Measurements from ENCODE around the gene PSG7. TPM values are rescaled to one million over a fixed set of nuclear protein-coding genes. Genes with fewer than 3 reads are reported as not detected.
"Not testable (repeated sequence)": the region's sequence is repeated elsewhere in the genome, so short reads cannot be mapped to it uniquely, and the experiment has no call there.

PSG7 gene
- total RNA-seq, 1 experiment from 2014 or later, result not detected

DNA sequence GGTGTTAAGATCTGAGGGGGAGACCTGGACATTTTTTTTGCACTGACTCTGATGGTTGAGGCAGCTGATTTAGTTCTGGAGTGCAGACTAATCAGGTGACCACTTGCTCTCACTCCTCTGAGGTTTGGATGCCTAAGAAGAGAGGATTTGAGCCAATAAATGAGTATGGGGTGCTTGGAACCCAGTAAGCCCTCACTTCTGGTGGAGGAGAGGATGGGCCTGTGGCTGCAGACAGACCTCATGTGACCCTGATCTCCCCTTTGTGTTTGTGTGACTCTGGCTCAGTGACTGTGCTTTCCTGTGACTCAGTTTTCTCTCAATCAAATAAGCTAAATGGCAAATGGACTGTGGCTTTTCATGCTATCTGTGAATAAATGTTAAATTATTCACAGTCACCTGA is 2.8 kb downstream of the PSG7 start:
- not testable (repeated sequence) for H3T11ph ChIP-seq (ENCODE audit: low read length); H4K20me1 ChIP-seq (ENCODE audit: control insufficient read depth, insufficient read depth, insufficient read length); H3K4me2 ChIP-seq (ENCODE audit: insufficient read depth, insufficient read length, low read length); H3K27ac ChIP-seq (ENCODE audit: insufficient read length, low read depth, low read length); H2BK20ac ChIP-seq (ENCODE audit: low read depth, low read length, poor library complexity, severe bottlenecking); H3K27ac Mint-ChIP-seq; H3K14ac ChIP-seq (ENCODE audit: insufficient read depth, low read length); H3K27me3 ChIP-seq (ENCODE audit: insufficient read depth, low read length); H2AK5ac ChIP-seq (ENCODE audit: insufficient read length, low read length); H2BK120ac ChIP-seq (ENCODE audit: low read depth, low read length, poor library complexity, severe bottlenecking); H2BK5ac ChIP-seq (ENCODE audit: insufficient read length, low read length); H3K79me2 ChIP-seq (ENCODE audit: insufficient read depth, low read length); H3K4me3 Mint-ChIP-seq; H3K4ac ChIP-seq (ENCODE audit: low read depth, low read length); H3K27me3 Mint-ChIP-seq (ENCODE audit: low read depth); H2AFZ ChIP-seq (ENCODE audit: low read length); H3K18ac ChIP-seq (ENCODE audit: insufficient read length, low read depth, low read length); H3K23ac ChIP-seq (ENCODE audit: insufficient read length, low read depth, low read length); H3K56ac ChIP-seq (ENCODE audit: insufficient read length, low read depth, low read length); H3K9ac ChIP-seq (ENCODE audit: extremely low read depth, insufficient read length, low read length); H3K23me2 ChIP-seq (ENCODE audit: insufficient read length, low read depth, low read length, poor library complexity, severe bottlenecking); H4K91ac ChIP-seq (ENCODE audit: insufficient read length, low read depth, low read length); H3K4me1 Mint-ChIP-seq; H3K4me1 ChIP-seq (ENCODE audit: insufficient read depth, low read length); H2BK12ac ChIP-seq (ENCODE audit: insufficient read length, low read depth, low read length); H4K5ac ChIP-seq (ENCODE audit: insufficient read length, low read depth, low read length); H4K8ac ChIP-seq (replicated peaks; ENCODE audit: insufficient read length, low read depth, low read length); H2BK15ac ChIP-seq (ENCODE audit: low read depth, low read length); DNase-seq; H3K79me1 ChIP-seq (ENCODE audit: insufficient read depth, low read depth, low read length, poor library complexity, severe bottlenecking)
- Mint-ChIP-seq H3K9me3 (peaks cover 96% of the 10 kb centered on the region in 2 experiments), H3K36me3 (ENCODE audit: insufficient read depth in 1 of 3, low read depth in 3 of 3) (peaks cover 22 to 28% (median 24%) of the 10 kb centered on the region in 3 experiments; a peak in 6 of 7 replicates)
- H3K9me3 ChIP-seq (ENCODE audit: control insufficient read depth, low read depth, low read length), result peaks cover 67% of the 10 kb centered on the region

DNA sequence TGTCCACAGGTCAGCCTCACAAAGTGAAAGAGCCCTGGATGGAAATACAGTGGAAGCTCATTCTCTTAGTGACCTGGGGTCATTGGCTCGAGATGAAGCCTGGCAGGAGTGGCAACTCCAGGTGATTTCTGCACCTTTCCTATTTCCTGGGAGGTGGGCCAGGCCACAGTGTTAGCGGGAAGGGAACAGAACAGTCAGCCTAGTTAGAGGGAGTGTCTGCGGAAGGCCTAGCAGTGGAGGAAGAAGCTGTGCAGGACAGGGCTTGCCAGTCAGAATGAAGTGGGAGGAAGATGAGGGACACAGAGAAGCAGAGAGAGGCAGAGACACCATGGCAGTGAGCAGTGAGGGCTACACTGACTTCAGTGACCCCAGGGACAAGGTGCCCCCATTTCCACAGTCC is 3.6 kb downstream of the PSG7 start:
- Mint-ChIP-seq H3K36me3 (ENCODE audit: insufficient read depth in 1 of 3, low read depth in 3 of 3) (peaks cover 22 to 27% (median 25%) of the 10 kb centered on the region in 3 experiments), H3K9me3 (peaks cover 96% of the 10 kb centered on the region in 2 experiments)
- not testable (repeated sequence) for H2BK20ac ChIP-seq (ENCODE audit: low read depth, low read length, poor library complexity, severe bottlenecking); H4K5ac ChIP-seq (ENCODE audit: insufficient read length, low read depth, low read length); H3K4ac ChIP-seq (ENCODE audit: low read depth, low read length); H3K27ac Mint-ChIP-seq; H3K4me3 Mint-ChIP-seq; H2AK5ac ChIP-seq (ENCODE audit: insufficient read length, low read length); H3K56ac ChIP-seq (ENCODE audit: insufficient read length, low read depth, low read length); H3K14ac ChIP-seq (ENCODE audit: insufficient read depth, low read length); H3K23me2 ChIP-seq (ENCODE audit: insufficient read length, low read depth, low read length, poor library complexity, severe bottlenecking); H3K4me1 ChIP-seq (ENCODE audit: insufficient read depth, low read length); H4K8ac ChIP-seq (replicated peaks; ENCODE audit: insufficient read length, low read depth, low read length); H3T11ph ChIP-seq (ENCODE audit: low read length); H3K79me2 ChIP-seq (ENCODE audit: insufficient read depth, low read length); H3K4me1 Mint-ChIP-seq; H2BK120ac ChIP-seq (ENCODE audit: low read depth, low read length, poor library complexity, severe bottlenecking); H2BK12ac ChIP-seq (ENCODE audit: insufficient read length, low read depth, low read length); H3K79me1 ChIP-seq (ENCODE audit: insufficient read depth, low read depth, low read length, poor library complexity, severe bottlenecking); H2BK5ac ChIP-seq (ENCODE audit: insufficient read length, low read length); H3K18ac ChIP-seq (ENCODE audit: insufficient read length, low read depth, low read length); H2AFZ ChIP-seq (ENCODE audit: low read length); H3K23ac ChIP-seq (ENCODE audit: insufficient read length, low read depth, low read length); H3K27me3 ChIP-seq (ENCODE audit: insufficient read depth, low read length); H4K20me1 ChIP-seq (ENCODE audit: control insufficient read depth, insufficient read depth, insufficient read length); H3K27me3 Mint-ChIP-seq (ENCODE audit: low read depth); H3K4me2 ChIP-seq (ENCODE audit: insufficient read depth, insufficient read length, low read length); DNase-seq; H3K27ac ChIP-seq (ENCODE audit: insufficient read length, low read depth, low read length); H4K91ac ChIP-seq (ENCODE audit: insufficient read length, low read depth, low read length); H3K9ac ChIP-seq (ENCODE audit: extremely low read depth, insufficient read length, low read length); H2BK15ac ChIP-seq (ENCODE audit: low read depth, low read length)
- no CpG with 5 or more reads among the region's 3 CpGs for WGBS (ENCODE audit: extremely low coverage, insufficient read length, low lambda C conversion rate)
- peaks cover 70% of the 10 kb centered on the region for H3K9me3 ChIP-seq (ENCODE audit: control insufficient read depth, low read depth, low read length)

Measured in H9 (cell line).